Endothelial cell of umbilical vein (primary cell): ENCODE measurements around the gene APBB2. TPM values are rescaled to one million over a fixed set of nuclear protein-coding genes. Genes with fewer than 3 reads are reported as not detected.
A peak's percentile ranks its signal among the peaks of the same experiment; 100 is the strongest.

Experiments used
- BruUV-seq: library from RNA; stranded (reverse); fragments of 400-500 nt; replicated peaks from 2 replicates; lab custom pipeline; 2021; lab: Mats Ljungman, UMichigan
- CTCF ChIA-PET: fragments of 300-600, 350-600 bp; sonication (Branson Sonifier 250); formaldehyde crosslinking; loops from one replicate; lab custom pipeline; 2021; ENCODE audit warnings: antibody characterized with exemption, inconsistent platforms; lab: Charles Lee
- POLR2A ChIA-PET: fragments of 300-600, 350-600 bp; sonication (Branson Sonifier 250); formaldehyde crosslinking; loops from one replicate; lab custom pipeline; 2021; ENCODE audit warnings: antibody characterized with exemption, inconsistent platforms; lab: Charles Lee
- DNase-seq: peaks from one replicate; pipeline ENCODE4 v3.0.0-alpha.2; 2011; ENCODE audit warnings: low read depth, low spot score
- FAIRE-seq: peaks from 2 replicates; lab custom pipeline; 2011; peaks lifted over from hg19 to GRCh38; lab: Jason Lieb, UNC
- H2AFZ ChIP-seq: 2 replicates; pipeline ENCODE4 v1.6.0; 2012; ENCODE audit warnings: low read depth, low read length, control low read depth, inconsistent platforms
- H3K27ac ChIP-seq: 2 replicates; pipeline ENCODE4 v1.5.1; 2011; ENCODE audit warnings: low read depth, mild to moderate bottlenecking, control low read depth, low read length, moderate library complexity; ENCODE audit not compliant: insufficient read depth
- H3K27me3 ChIP-seq, 2 experiments: 2 replicates each; pipeline versions ENCODE4 v1.6.0 to v1.6.1; 2011; ENCODE audit warnings: low read length in 2 of 2, mixed read lengths in 1 of 2; ENCODE audit not compliant: control insufficient read depth in 2 of 2, insufficient read depth in 2 of 2
- H3K36me3 ChIP-seq, 2 experiments: 2 replicates in 1 of 2; 3 replicates in 1 of 2; pipeline ENCODE4 v1.5.1; 2011; ENCODE audit warnings: low read length in 2 of 2, mild to moderate bottlenecking in 1 of 2, moderate library complexity in 1 of 2; ENCODE audit not compliant: control insufficient read depth in 2 of 2, insufficient read depth in 2 of 2; ENCODE audit errors: extremely low read depth in 1 of 2
- H3K4me1 ChIP-seq: 3 replicates; pipeline ENCODE4 v1.5.1; 2011; ENCODE audit warnings: mild to moderate bottlenecking, low read length; ENCODE audit not compliant: control insufficient read depth, insufficient read depth; ENCODE audit errors: extremely low read depth
- H3K4me2 ChIP-seq: 2 replicates; pipeline ENCODE4 v1.6.1; 2011; ENCODE audit warnings: low read length, control low read depth, mixed read lengths; ENCODE audit not compliant: insufficient read depth
- H3K4me3 ChIP-seq, 3 experiments: fragments of 200-600 bp in 1 of 3; sonication (generic), shearing (Covaris generic) in 1 of 3; replicated peaks in 1 of 3; 2 replicates each; pipeline ENCODE4 v1.5.1; 2011 to 2016; ENCODE audit warnings: control low read depth in 3 of 3, low read length in 3 of 3, mild to moderate bottlenecking in 2 of 3, inconsistent platforms in 1 of 3, low read depth in 1 of 3, moderate library complexity in 1 of 3; ENCODE audit not compliant: insufficient read depth in 1 of 3
- H3K79me2 ChIP-seq: 2 replicates; pipeline ENCODE4 v1.6.0; 2012; ENCODE audit warnings: low read length, inconsistent platforms; ENCODE audit not compliant: control insufficient read depth, insufficient read depth
- H3K9ac ChIP-seq: replicated peaks from 2 replicates; pipeline ENCODE3; 2011; ENCODE audit warnings: low read length, control low read depth; ENCODE audit not compliant: insufficient read depth; ENCODE audit errors: extremely low read depth
- H3K9me1 ChIP-seq: replicated peaks from 3 replicates; pipeline ENCODE4 v1.6.0; 2011; ENCODE audit warnings: mild to moderate bottlenecking, low read length; ENCODE audit not compliant: control insufficient read depth, insufficient read depth; ENCODE audit errors: extremely low read depth
- H3K9me3 ChIP-seq: replicated peaks from 2 replicates; pipeline ENCODE4 v1.5.1; 2012; ENCODE audit warnings: low read length, inconsistent platforms; ENCODE audit not compliant: control insufficient read depth, insufficient read depth
- H4K20me1 ChIP-seq: replicated peaks from 2 replicates; pipeline ENCODE3; 2011; ENCODE audit warnings: mild to moderate bottlenecking, low read length; ENCODE audit not compliant: control insufficient read depth, insufficient read depth; ENCODE audit errors: extremely low read depth
- EZH2 ChIP-seq: IDR thresholded peaks from 2 replicates; pipeline ENCODE4 v1.6.1; 2012; ENCODE audit warnings: borderline replicate concordance, low read depth, mild to moderate bottlenecking, moderate library complexity, low read length, inconsistent platforms; ENCODE audit not compliant: severe bottlenecking
- FOS ChIP-seq: IDR thresholded peaks from 2 replicates; pipeline ENCODE4 v1.6.1; 2011; ENCODE audit warnings: mild to moderate bottlenecking, low read length, moderate library complexity, borderline replicate concordance; ENCODE audit not compliant: insufficient read depth
- JUN ChIP-seq: IDR thresholded peaks from 2 replicates; pipeline ENCODE4 v1.6.1; 2011; ENCODE audit warnings: borderline replicate concordance, low read depth; ENCODE audit not compliant: insufficient read length, insufficient read depth
- MAX ChIP-seq: IDR thresholded peaks from 2 replicates; pipeline ENCODE4 v1.6.1; 2011; ENCODE audit not compliant: insufficient read depth, insufficient read length
- MYC ChIP-seq: IDR thresholded peaks from one replicate; pipeline ENCODE4 v1.6.1; 2011; ENCODE audit warnings: mild to moderate bottlenecking, low read depth, low read length
- POLR2A ChIP-seq: IDR thresholded peaks from 2 replicates; pipeline ENCODE4 v1.6.1; 2012; ENCODE audit warnings: low read depth, mild to moderate bottlenecking, control low read depth, low read length
- POLR2AphosphoS5 ChIP-seq: IDR thresholded peaks from 2 replicates; pipeline ENCODE4 v1.6.1; 2012; ENCODE audit warnings: low read depth, mild to moderate bottlenecking, control low read depth, low read length, moderate library complexity; ENCODE audit not compliant: insufficient read depth
- dilution Hi-C: fragments of 300-500 bp; cut with MboI; formaldehyde crosslinking; loops from one replicate; pipeline ENCODE4 v1.15.0; 2019; ENCODE audit warnings: low sequenced_read_pairs; ENCODE audit not compliant: extremely low pct_ligation_motif_present
- intact Hi-C: fragments of 100-400 bp; cut with micrococcal nuclease; formaldehyde crosslinking; loops from one replicate; pipeline ENCODE4 v1.10.0; 2022
- polyA plus RNA-seq, 4 experiments: library from polyadenylated mRNA; depleted of rRNA in 3 of 4; stranded (reverse) in 3 of 4; unstranded in 1 of 4; fragments of >200 nt; gene quantifications; 2 replicates each; pipeline versions ENCODE4 v1.2.1 to v1.2.3, GENCODE V29; 2011 to 2012; ENCODE audit warnings: missing spikeins in 1 of 4
- total RNA-seq: library from RNA; stranded (reverse); gene quantifications from 2 replicates; pipeline ENCODE4 v1.2.3, GENCODE V29; 2021

The APBB2 gene
- total and polyA plus RNA-seq, 2 donors (not counting 3 experiments of a cell fraction or from before 2014, with no cell fraction given): 79.8 to 124 TPM

DNA sequence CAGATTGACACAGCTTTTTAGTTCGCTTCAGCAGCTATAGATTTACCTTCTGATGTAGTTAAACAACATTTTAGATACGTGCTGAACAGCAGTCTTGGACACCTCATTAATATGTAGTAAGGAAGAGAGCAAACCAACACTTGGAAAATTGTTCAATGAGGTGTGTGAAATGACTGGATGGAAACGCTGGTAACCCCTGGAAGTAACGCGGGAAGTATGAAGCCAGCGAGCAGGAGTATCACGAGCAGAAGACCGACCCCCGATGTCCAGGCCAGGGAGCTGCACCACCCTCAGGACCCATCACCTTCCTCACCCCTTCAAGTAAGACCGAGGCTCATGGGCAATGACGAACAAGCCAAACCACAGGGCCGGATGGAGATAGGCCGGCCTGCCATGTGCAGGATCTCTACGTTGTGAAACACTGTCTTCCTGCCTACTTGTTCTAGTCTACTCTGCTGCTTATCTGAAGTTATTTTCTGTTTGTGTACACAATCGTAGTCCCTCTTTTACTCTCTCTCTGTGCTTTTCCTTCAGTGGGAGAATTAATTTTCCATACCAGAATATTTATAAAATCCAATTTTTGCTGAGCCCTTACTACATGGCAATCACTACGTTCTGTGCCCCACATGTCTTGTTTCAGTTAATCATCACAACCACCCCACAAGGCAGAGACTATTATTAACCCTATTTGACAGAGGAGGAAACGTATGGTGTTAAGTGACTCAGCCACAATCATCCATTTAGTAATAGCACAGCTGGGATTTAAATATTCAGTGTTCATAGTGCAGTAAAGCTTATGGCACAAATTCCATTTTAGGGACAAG, 221.7 kb downstream of the APBB2 start:
- intact Hi-C loops: loop anchor here (1.0 to 2.0 kb wide), 2 partner anchors 30 to 168 kb away; no protein-coding TSS in a partner anchor
- peak overlapping the region; percentile 21 for H3K4me2 ChIP-seq
- no peak overlapping the region for H2AFZ ChIP-seq
- H3K9me1 ChIP-seq: no peaks in the 10 kb centered on the region
- H4K20me1 ChIP-seq: no peaks in the 10 kb centered on the region
- H3K9ac ChIP-seq: peak overlapping the region; percentile 27
- POLR2A ChIA-PET: interaction anchor here (0.5 to 0.7 kb wide), 3 partner anchors 38 to 219 kb away, joined by 3 to 4 read pairs (median 4); no protein-coding TSS in a partner anchor
- DNase-seq (peak; percentile 82), FAIRE-seq (peak; percentile 85)
- H3K9me3 ChIP-seq: no peaks in the 10 kb centered on the region
- BruUV-seq: TSS peak; percentile 5
- CTCF ChIA-PET: interaction anchor here (0.8 to 1.4 kb wide), 6 partner anchors 14 to 219 kb away, joined by 3 to 5 read pairs (median 5); no protein-coding TSS in a partner anchor
- H3K4me3 ChIP-seq: no peak overlapping the region
- H3K79me2 ChIP-seq: peaks cover 49% of the 10 kb centered on the region
- no peaks in the 10 kb centered on the region for H3K27me3 ChIP-seq
- no peaks in the 10 kb centered on the region for H3K36me3 ChIP-seq
- dilution Hi-C loops: no loop called here
- TF ChIP-seq JUN (peak; percentile 88), POLR2A (no peak), FOS (peak; percentile 81), MYC (peak; percentile 60), POLR2AphosphoS5 (peak; percentile 58)
- peak overlapping the region; percentile 84 for H3K27ac ChIP-seq
- peaks cover 62% of the 10 kb centered on the region for H3K4me1 ChIP-seq

DNA sequence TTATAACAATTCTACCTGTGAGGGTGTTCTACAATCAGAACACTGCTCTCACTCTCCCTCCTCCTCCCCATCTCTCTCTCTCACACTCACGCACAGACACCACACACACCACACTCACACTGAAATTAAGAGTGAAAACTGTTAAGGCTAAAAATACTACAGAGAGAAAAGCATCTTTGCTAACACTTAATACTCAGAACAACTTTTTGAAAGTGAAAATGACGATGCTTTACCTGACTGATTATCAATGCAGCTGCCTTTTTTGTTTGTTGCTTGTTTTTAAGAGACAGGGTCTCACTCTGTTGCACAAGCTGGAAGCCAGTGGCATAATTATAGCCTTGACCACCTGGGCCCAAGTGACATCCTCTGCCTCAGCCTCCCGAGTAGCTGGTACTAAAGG, 222.4 kb downstream of the APBB2 start:
- CTCF ChIA-PET: interaction anchor here (1.4 kb wide), 1 partner anchor 213 kb away, joined by 5 read pairs; no protein-coding TSS in a partner anchor

More for the DNA sequence above, 222.4 kb downstream of the APBB2 start:
- FAIRE-seq (peak; percentile 18), DNase-seq (no peak)
- TF ChIP-seq MAX: no peak
- TF ChIP-seq FOS: no peak
- no peak for TF ChIP-seq POLR2AphosphoS5
- no peak for TF ChIP-seq EZH2
- no peaks in the 10 kb centered on the region for H3K27me3 ChIP-seq
- dilution Hi-C loops (no loop called here), intact Hi-C loops (loop anchor here (2.0 kb wide), 1 partner anchor 31 kb away; no protein-coding TSS in a partner anchor)
- H3K4me3 ChIP-seq: no peak overlapping the region
- H4K20me1 ChIP-seq: no peaks in the 10 kb centered on the region
- H3K9ac ChIP-seq: peak overlapping the region; percentile 30
- H2AFZ ChIP-seq: no peak overlapping the region
- H3K4me1 ChIP-seq: peaks cover 55% of the 10 kb centered on the region
- H3K9me3 ChIP-seq: no peaks in the 10 kb centered on the region
- BruUV-seq: no TSS peak
- peaks cover 47% of the 10 kb centered on the region for H3K79me2 ChIP-seq
- H3K36me3 ChIP-seq: no peaks in the 10 kb centered on the region
- POLR2A ChIA-PET: no interaction called here
- no peaks in the 10 kb centered on the region for H3K9me1 ChIP-seq
- H3K27ac ChIP-seq: peak overlapping the region; percentile 84
- H3K4me2 ChIP-seq: no peak overlapping the region
